ENCODE data around the gene MECP2. TPM values are rescaled to one million over a fixed set of nuclear protein-coding genes. Genes with fewer than 3 reads are reported as not detected.

The MECP2 gene
- total RNA-seq, 1 donor from 2014 or later, result 57.8 TPM

- Mint-ChIP-seq H3K27me3 (ENCODE audit: low read depth) (no peaks in the 10 kb centered on the region), H3K36me3 (peaks cover 9% of the 10 kb centered on the region), H3K4me3 (no peak overlapping the region), H3K27ac (peak overlapping the region; percentile 78), H3K4me1 (peaks cover 41% of the 10 kb centered on the region), H3K9me3 (peaks cover 23% of the 10 kb centered on the region)
- no peak for TF ChIP-seq CTCF (IDR thresholded peaks at IDR 0.05; ENCODE audit: unreplicated experiment)
- DNase-seq (ENCODE audit: low spot score in 2 of 2, unreplicated experiment in 2 of 2), result no peak
These were observed 50.4 kb downstream of the MECP2 start for GRCh38 chrX:154046940-154047610.

- H3K4me1 Mint-ChIP-seq, result peaks cover 35% of the 10 kb centered on the region
- H3K4me3 Mint-ChIP-seq, result no peak overlapping the region
- no peak for TF ChIP-seq CTCF (IDR thresholded peaks at IDR 0.05; ENCODE audit: unreplicated experiment)
- peaks cover 20% of the 10 kb centered on the region for H3K9me3 Mint-ChIP-seq
- peak overlapping the region; percentile 78 for H3K27ac Mint-ChIP-seq
- H3K36me3 Mint-ChIP-seq, result peaks cover 7% of the 10 kb centered on the region
- H3K27me3 Mint-ChIP-seq (ENCODE audit: low read depth), result no peaks in the 10 kb centered on the region
- no peak for DNase-seq (ENCODE audit: low spot score in 2 of 2, unreplicated experiment in 2 of 2)
These were observed 51.3 kb downstream of the MECP2 start for GRCh38 chrX:154046031-154046781.

GRCh38 chrX:154044091-154044490 lies 53.4 kb downstream of the MECP2 start:
- DNase-seq (ENCODE audit: low spot score in 2 of 2, unreplicated experiment in 2 of 2), result no peak
- H3K27ac Mint-ChIP-seq, result peak overlapping the region; percentile 47
- TF ChIP-seq CTCF (IDR thresholded peaks at IDR 0.05; ENCODE audit: unreplicated experiment), result no peak

GRCh38 chrX:154043003-154043763 lies 54.3 kb downstream of the MECP2 start:
- Mint-ChIP-seq H3K27ac (no peak overlapping the region), H3K9me3 (peaks cover 14% of the 10 kb centered on the region), H3K27me3 (ENCODE audit: low read depth) (no peaks in the 10 kb centered on the region), H3K4me3 (no peak overlapping the region), H3K4me1 (peaks cover 16% of the 10 kb centered on the region), H3K36me3 (peaks cover 7% of the 10 kb centered on the region)
- DNase-seq (ENCODE audit: low spot score in 2 of 2, unreplicated experiment in 2 of 2), result no peak
- no peak for TF ChIP-seq CTCF (IDR thresholded peaks at IDR 0.05; ENCODE audit: unreplicated experiment)

More at GRCh38 chrX:154044091-154044490, 53.4 kb downstream of the MECP2 start:
- no peak overlapping the region for H3K4me3 Mint-ChIP-seq
- H3K4me1 Mint-ChIP-seq, result peaks cover 22% of the 10 kb centered on the region
- H3K27me3 Mint-ChIP-seq (ENCODE audit: low read depth), result no peaks in the 10 kb centered on the region
- peaks cover 15% of the 10 kb centered on the region for H3K9me3 Mint-ChIP-seq
- peaks cover 7% of the 10 kb centered on the region for H3K36me3 Mint-ChIP-seq

- TF ChIP-seq CTCF (IDR thresholded peaks at IDR 0.05; ENCODE audit: unreplicated experiment), result no peak
- Mint-ChIP-seq H3K4me1 (peaks cover 3% of the 10 kb centered on the region), H3K4me3 (no peak overlapping the region), H3K36me3 (peaks cover 6% of the 10 kb centered on the region), H3K27me3 (ENCODE audit: low read depth) (no peaks in the 10 kb centered on the region), H3K9me3 (peaks cover 4% of the 10 kb centered on the region), H3K27ac (no peak overlapping the region)
- no peak for DNase-seq (ENCODE audit: low spot score in 2 of 2, unreplicated experiment in 2 of 2)
These were observed 56.7 kb downstream of the MECP2 start for GRCh38 chrX:154040863-154041262.

Measured in mesothelial cell of epicardium (in vitro differentiated cells).